K562 (cell line): ENCODE measurements around the gene GTF2A1L. TPM values are rescaled to one million over a fixed set of nuclear protein-coding genes. Genes with fewer than 3 reads are reported as not detected.

Experiments
- ATAC-seq: fragments of 200-7000 bp; cut with Tn5 transposase; 3 replicates; pipeline ENCODE4 v1.9.1; 2020; ENCODE audit warnings: moderate library complexity
- BruUV-seq: library from RNA; stranded (reverse); fragments of 400-500 nt; replicated peaks from 2 replicates; lab custom pipeline; 2021; lab: Mats Ljungman, UMichigan
- CTCF ChIA-PET: fragments of 300-600 bp; formaldehyde crosslinking; extraction: SDS; loops from one replicate; lab custom pipeline; 2021; ENCODE audit warnings: low intra/inter-chr PET ratio; lab: Yijun Ruan, JAX
- POLR2A ChIA-PET: fragments of 300-600, 350-650 bp; sonication (Branson Sonifier 250); formaldehyde crosslinking; extraction: SDS; loops from one replicate; lab custom pipeline; 2021; ENCODE audit warnings: antibody characterized with exemption, inconsistent platforms; lab: Yijun Ruan, JAX
- DNase-seq, 4 experiments: peaks; one replicate each; pipeline versions ENCODE4 v3.0.0 to v3.0.0-alpha.2; 2011 to 2018; ENCODE audit warnings: low spot score in 3 of 4, mixed read lengths in 3 of 4; ENCODE audit errors: extremely low read depth in 1 of 4
- FAIRE-seq: peaks from 2 replicates; lab custom pipeline; 2011; peaks lifted over from hg19 to GRCh38; lab: Jason Lieb, UNC
- H2AFZ ChIP-seq: 2 replicates; pipeline ENCODE4 v1.6.0; 2011; ENCODE audit warnings: low read depth, low read length, control low read depth, inconsistent platforms
- H3K27ac ChIP-seq: fragments of 200-600 bp; 3 replicates; pipeline ENCODE4 v1.8.0; 2011; ENCODE audit warnings: low read depth, mild to moderate bottlenecking, control low read depth, inconsistent platforms, low read length, moderate library complexity, mixed read lengths; ENCODE audit errors: extremely low read depth
- H3K27me3 ChIP-seq, 2 experiments: fragments of 300-600 bp in 1 of 2; 2 replicates in 1 of 2; 3 replicates in 1 of 2; pipeline versions ENCODE4 v1.6.0 to v1.8.0; 2011; ENCODE audit warnings: inconsistent platforms in 2 of 2, low read length in 2 of 2, mild to moderate bottlenecking in 1 of 2, mixed read lengths in 1 of 2, moderate library complexity in 1 of 2; ENCODE audit not compliant: control insufficient read depth in 2 of 2, insufficient read depth in 2 of 2
- H3K36me3 ChIP-seq: fragments of 300-600 bp; 3 replicates; pipeline ENCODE4 v1.8.0; 2011; ENCODE audit warnings: mild to moderate bottlenecking, low read length, inconsistent platforms; ENCODE audit not compliant: control insufficient read depth, insufficient read depth
- H3K4me1 ChIP-seq, 2 experiments: fragments of 200-600 bp in 1 of 2; replicated peaks in 1 of 2; 2 replicates in 1 of 2; 3 replicates in 1 of 2; pipeline versions ENCODE4 v1.5.1 to v1.8.0; 2011; ENCODE audit warnings: inconsistent platforms in 2 of 2, low read length in 2 of 2, mild to moderate bottlenecking in 1 of 2, mixed read lengths in 1 of 2, moderate library complexity in 1 of 2; ENCODE audit not compliant: control insufficient read depth in 2 of 2, insufficient read depth in 2 of 2
- H3K4me2 ChIP-seq: 2 replicates; pipeline ENCODE4 v1.6.1; 2011; ENCODE audit warnings: low read length, control low read depth, inconsistent platforms, mixed read lengths; ENCODE audit not compliant: insufficient read depth
- H3K4me3 ChIP-seq: fragments of 200-600 bp; sonication (generic), shearing (Covaris generic); 2 replicates; pipeline ENCODE4 v1.5.1; 2016; ENCODE audit warnings: control low read depth, inconsistent platforms
- H3K79me2 ChIP-seq: fragments of 200-600 bp; 3 replicates; pipeline ENCODE4 v1.8.0; 2011; ENCODE audit warnings: low read length, inconsistent platforms; ENCODE audit not compliant: control insufficient read depth, insufficient read depth
- H3K9ac ChIP-seq, 2 experiments: 2 replicates each; pipeline versions ENCODE4 v1.6.0 to v1.6.1; 2011; ENCODE audit warnings: low read depth in 2 of 2, low read length in 2 of 2, control low read depth in 1 of 2, inconsistent platforms in 1 of 2, mild to moderate bottlenecking in 1 of 2, mixed read lengths in 1 of 2; ENCODE audit not compliant: insufficient read depth in 1 of 2
- H3K9me1 ChIP-seq: one replicate; pipeline ENCODE4 v1.6.0; 2011; ENCODE audit warnings: inconsistent platforms, mild to moderate bottlenecking, low read length, moderate library complexity; ENCODE audit not compliant: control insufficient read depth, insufficient read depth
- H3K9me3 ChIP-seq: replicated peaks from 2 replicates; pipeline ENCODE4 v1.5.1; 2011; ENCODE audit warnings: low read depth, low read length, inconsistent platforms; ENCODE audit not compliant: control insufficient read depth, insufficient read depth
- H4K20me1 ChIP-seq: replicated peaks from 2 replicates; pipeline ENCODE4 v1.6.1; 2011; ENCODE audit warnings: low read length, inconsistent platforms, mixed read lengths; ENCODE audit not compliant: control insufficient read depth, insufficient read depth
- BHLHE40 ChIP-seq: IDR thresholded peaks from 2 replicates; pipeline ENCODE4 v1.6.1; 2011; ENCODE audit warnings: low read length, improper control_type of control experiment
- BRD4 ChIP-seq: fragments of 200-600 bp; sonication (generic); IDR thresholded peaks from 2 replicates; pipeline ENCODE4 v1.6.1; 2017; ENCODE audit warnings: inconsistent platforms
- PBX2 ChIP-seq, 2 experiments: IDR thresholded peaks in 1 of 2; conservative IDR thresholded peaks in 1 of 2; 2 replicates each; pipeline ENCODE4 v1.6.1; 2016; ENCODE audit warnings: low read depth in 2 of 2, mild to moderate bottlenecking in 1 of 2, missing compliant biosample characterization in 1 of 2, missing genetic modification characterization in 1 of 2, moderate library complexity in 1 of 2
- STAT5A ChIP-seq: IDR thresholded peaks from 2 replicates; pipeline ENCODE4 v1.6.1; 2012; ENCODE audit warnings: low read length, inconsistent platforms, borderline replicate concordance
- YBX1 ChIP-seq: fragments of 450-650 bp; IDR thresholded peaks from 2 replicates; pipeline ENCODE4 v1.7.1; 2016; ENCODE audit warnings: mild to moderate bottlenecking
- ZNF551 ChIP-seq: fragments of 250-450 bp; sonication (Bioruptor Pico); IDR thresholded peaks from 2 replicates; pipeline ENCODE4 v1.5.0; 2021; ENCODE audit warnings: mild to moderate bottlenecking, moderate library complexity
- WGBS: fragments of 100-300 bp; shearing (Covaris generic); methylation state at CpG from one replicate; pipeline ENCODE4 v1.1.6; 2016; ENCODE audit warnings: low coverage, mixed read lengths; ENCODE audit not compliant: insufficient coverage; ENCODE audit errors: missing lambda C conversion rate; 5-methylcytosine and 5-hydroxymethylcytosine counted together
- in situ Hi-C: fragments of 300-500 bp; cut with MboI; formaldehyde crosslinking; loops from 4 replicates; pipeline ENCODE4 v1.15.0; 2018; ENCODE audit warnings: inconsistent platforms, mixed read lengths
- intact Hi-C: fragments of 100-400 bp; cut with micrococcal nuclease; formaldehyde crosslinking; loops from 2 replicates; pipeline ENCODE4 v1.14.2; 2022
- polyA plus RNA-seq, 8 experiments: library from polyadenylated mRNA; depleted of rRNA in 4 of 8; stranded (reverse) in 5 of 8; unstranded in 3 of 8; fragments of >200 nt; fragmentation: Nextera tagmentation in 2 of 8; fragmentation: Illumina TruSeq in 1 of 8; extraction: Ambion mirVana in 2 of 8; extraction: Trizol in 1 of 8; gene quantifications; 2 replicates each; pipeline versions ENCODE4 v1.2.1 to v1.2.3, GENCODE V29; 2011 to 2014; ENCODE audit warnings: inconsistent platforms in 1 of 8, missing spikeins in 1 of 8
- total RNA-seq, 7 experiments: library from RNA; depleted of rRNA in 6 of 7; stranded (reverse); fragments of >200 nt in 6 of 7; fragmentation: Illumina TruSeq in 2 of 7; extraction: Trizol in 2 of 7; gene quantifications; 2 replicates each; pipeline versions ENCODE4 v1.2.1 to v1.2.3, GENCODE V29; 2011 to 2021; ENCODE audit warnings: low replicate concordance in 1 of 7

Gene GTF2A1L
- total and polyA plus RNA-seq, 9 of the 15 experiments (the other 6 are each of a cell fraction or from before 2014, with no cell fraction given): 0.05 to 0.35 (median 0.12) TPM; not detected in 5

DNA sequence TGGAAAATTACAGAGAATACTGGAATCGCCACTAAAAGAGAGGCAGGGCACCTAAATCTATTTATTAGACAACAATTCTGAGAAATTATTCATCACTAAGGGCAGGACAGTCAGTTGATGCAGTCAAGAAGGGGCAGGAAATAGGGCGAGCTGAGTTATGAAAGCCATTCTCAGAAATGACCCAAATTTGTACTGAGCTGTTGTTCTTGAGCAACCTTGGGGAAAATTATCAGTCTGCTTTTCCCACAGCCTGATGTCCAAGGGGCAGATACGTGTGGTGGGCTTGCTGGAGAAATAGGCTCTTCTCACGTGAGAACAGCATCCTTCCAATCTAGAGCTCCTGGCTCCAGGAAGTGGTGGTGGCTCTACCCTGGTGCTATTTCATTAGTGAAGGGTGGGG lies 49.1 kb upstream of the GTF2A1L start:
- no peak overlapping the region for H3K4me3 ChIP-seq
- peaks cover 8 to 19% of the 10 kb centered on the region in 2 experiments; a peak in 4 of 5 replicates for H3K27me3 ChIP-seq
- no peaks in the 10 kb centered on the region for H4K20me1 ChIP-seq
- ATAC-seq (no peak), DNase-seq (no peak), FAIRE-seq (no peak)
- no peak overlapping the region for H3K4me2 ChIP-seq
- no TSS peak for BruUV-seq
- 5% methylated on average over 4 of the region's 4 CpGs for WGBS
- H3K27ac ChIP-seq: no peak overlapping the region
- TF ChIP-seq PBX2 (CRISPR knock-in tag; IDR thresholded peaks at IDR 0.05; ENCODE audit: low read depth): no peak
- TF ChIP-seq PBX2 (tag; conservative IDR thresholded peaks at IDR 0.05; ENCODE audit: low read depth): no peak
- TF ChIP-seq BRD4: no peak
- TF ChIP-seq YBX1: no peak
- no peak for TF ChIP-seq BHLHE40
- TF ChIP-seq ZNF551: no peak
- TF ChIP-seq STAT5A: no peak
- intact Hi-C loops: no loop called here
- POLR2A ChIA-PET: no interaction called here
- H3K4me1 ChIP-seq: peaks cover 5 to 6% of the 10 kb centered on the region in 2 experiments; a peak in 2 of 5 replicates
- H3K9ac ChIP-seq: no peak overlapping the region
- H3K9me3 ChIP-seq: no peaks in the 10 kb centered on the region
- H3K36me3 ChIP-seq: no peaks in the 10 kb centered on the region
- no peaks in the 10 kb centered on the region for H3K79me2 ChIP-seq
- CTCF ChIA-PET: no interaction called here
- in situ Hi-C loops: no loop called here
- H3K9me1 ChIP-seq: no peaks in the 10 kb centered on the region
- H2AFZ ChIP-seq: no peak overlapping the region
